Calu3 (cell line): ENCODE measurements around the gene PLD4. TPM values are rescaled to one million over a fixed set of nuclear protein-coding genes. Genes with fewer than 3 reads are reported as not detected.

Source experiments
- BruUV-seq: library from RNA; stranded (reverse); fragments of 400-500 nt; replicated peaks from 2 replicates; lab custom pipeline; 2021; lab: Mats Ljungman, UMichigan
- CTCF ChIA-PET: fragments of 300-600 bp; sonication (Branson Sonifier 250); formaldehyde crosslinking; loops from one replicate; lab custom pipeline; 2022; ENCODE audit warnings: antibody characterized with exemption; lab: Charles Lee
- DNase-seq: peaks from one replicate; pipeline ENCODE4 v3.0.0; 2022
- H3K27ac Mint-ChIP-seq: one replicate; pipeline ENCODE4 v1.8.0; 2022; ENCODE audit warnings: mixed read lengths; ENCODE audit not compliant: unreplicated experiment
- H3K27me3 Mint-ChIP-seq: one replicate; pipeline ENCODE4 v1.8.0; 2022; ENCODE audit warnings: mixed read lengths; ENCODE audit not compliant: unreplicated experiment
- H3K36me3 Mint-ChIP-seq: one replicate; pipeline ENCODE4 v1.8.0; 2022; ENCODE audit warnings: mild to moderate bottlenecking, moderate library complexity, mixed read lengths; ENCODE audit not compliant: insufficient read depth, unreplicated experiment
- H3K4me1 Mint-ChIP-seq: one replicate; pipeline ENCODE4 v1.8.0; 2022; ENCODE audit warnings: mild to moderate bottlenecking, low read depth, mixed read lengths; ENCODE audit not compliant: unreplicated experiment
- H3K4me3 Mint-ChIP-seq: one replicate; pipeline ENCODE4 v1.8.0; 2022; ENCODE audit warnings: mild to moderate bottlenecking, low read depth, moderate library complexity, mixed read lengths; ENCODE audit not compliant: unreplicated experiment
- H3K9me3 Mint-ChIP-seq: one replicate; pipeline ENCODE4 v1.8.0; 2022; ENCODE audit warnings: low read depth, mixed read lengths; ENCODE audit not compliant: unreplicated experiment
- intact Hi-C: fragments of 100-400 bp; cut with micrococcal nuclease; formaldehyde crosslinking; loops from one replicate; pipeline ENCODE4 v1.10.0; 2022; ENCODE audit not compliant: unreplicated experiment
- total RNA-seq: library from RNA; stranded (reverse); gene quantifications from 2 replicates; pipeline ENCODE4 v1.2.3, GENCODE V29; 2022
- TF ChIP-seq, protein P1 (sequence below): fragments of 200-600 bp; IDR thresholded peaks from one replicate; pipeline ENCODE4 v1.8.0; 2022; ENCODE audit warnings: antibody characterized with exemption; ENCODE audit not compliant: unreplicated experiment

PLD4 gene
- total RNA-seq, 1 experiment from 2014 or later: 0.09 TPM

DNA sequence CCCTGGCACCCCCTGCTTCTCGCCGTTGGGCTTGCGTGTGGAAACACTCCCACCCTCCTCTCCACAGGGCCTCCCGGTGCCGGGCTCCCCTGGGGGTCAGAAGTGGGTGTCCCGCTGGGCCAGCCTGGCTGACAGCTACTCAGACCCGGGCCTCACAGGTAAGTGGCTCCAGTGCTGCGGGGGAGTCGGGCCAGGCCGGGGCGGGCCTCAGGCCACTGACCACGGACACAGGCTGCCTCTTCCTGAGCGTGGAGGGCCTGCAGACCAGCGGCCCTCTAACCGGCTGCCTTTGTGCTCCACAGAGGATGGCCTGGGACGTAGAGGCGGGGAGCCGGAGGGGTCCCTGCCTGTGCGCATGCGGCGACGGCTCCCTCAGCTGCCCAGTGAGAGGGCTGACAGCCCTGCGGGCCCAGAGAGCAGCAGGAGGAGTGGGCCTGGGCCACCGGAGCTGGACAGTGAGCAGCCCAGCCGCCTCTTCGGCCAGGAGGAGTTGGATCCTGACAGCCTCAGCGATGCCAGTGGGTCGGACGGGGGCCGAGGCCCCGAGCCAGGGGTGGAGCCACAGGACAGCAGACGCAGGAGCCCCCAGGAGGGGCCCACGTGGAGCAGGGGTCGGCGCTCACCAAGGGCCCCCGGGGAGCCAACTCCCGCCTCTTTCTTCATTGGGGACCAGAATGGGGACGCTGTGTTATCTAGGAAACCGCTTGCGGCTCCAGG is 38.5 kb upstream of the PLD4 start:
- H3K4me3 Mint-ChIP-seq: no peak overlapping the region
- intact Hi-C loops: no loop called here
- no TSS peak for BruUV-seq
- H3K27me3 Mint-ChIP-seq: no peaks in the 10 kb centered on the region
- H3K36me3 Mint-ChIP-seq: peaks cover 24% of the 10 kb centered on the region
- no peaks in the 10 kb centered on the region for H3K4me1 Mint-ChIP-seq
- TF ChIP-seq, protein P1, sequence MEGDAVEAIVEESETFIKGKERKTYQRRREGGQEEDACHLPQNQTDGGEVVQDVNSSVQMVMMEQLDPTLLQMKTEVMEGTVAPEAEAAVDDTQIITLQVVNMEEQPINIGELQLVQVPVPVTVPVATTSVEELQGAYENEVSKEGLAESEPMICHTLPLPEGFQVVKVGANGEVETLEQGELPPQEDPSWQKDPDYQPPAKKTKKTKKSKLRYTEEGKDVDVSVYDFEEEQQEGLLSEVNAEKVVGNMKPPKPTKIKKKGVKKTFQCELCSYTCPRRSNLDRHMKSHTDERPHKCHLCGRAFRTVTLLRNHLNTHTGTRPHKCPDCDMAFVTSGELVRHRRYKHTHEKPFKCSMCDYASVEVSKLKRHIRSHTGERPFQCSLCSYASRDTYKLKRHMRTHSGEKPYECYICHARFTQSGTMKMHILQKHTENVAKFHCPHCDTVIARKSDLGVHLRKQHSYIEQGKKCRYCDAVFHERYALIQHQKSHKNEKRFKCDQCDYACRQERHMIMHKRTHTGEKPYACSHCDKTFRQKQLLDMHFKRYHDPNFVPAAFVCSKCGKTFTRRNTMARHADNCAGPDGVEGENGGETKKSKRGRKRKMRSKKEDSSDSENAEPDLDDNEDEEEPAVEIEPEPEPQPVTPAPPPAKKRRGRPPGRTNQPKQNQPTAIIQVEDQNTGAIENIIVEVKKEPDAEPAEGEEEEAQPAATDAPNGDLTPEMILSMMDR: no peak
- H3K27ac Mint-ChIP-seq: no peak overlapping the region
- no peaks in the 10 kb centered on the region for H3K9me3 Mint-ChIP-seq
- CTCF ChIA-PET: no interaction called here
- no peak for DNase-seq

DNA sequence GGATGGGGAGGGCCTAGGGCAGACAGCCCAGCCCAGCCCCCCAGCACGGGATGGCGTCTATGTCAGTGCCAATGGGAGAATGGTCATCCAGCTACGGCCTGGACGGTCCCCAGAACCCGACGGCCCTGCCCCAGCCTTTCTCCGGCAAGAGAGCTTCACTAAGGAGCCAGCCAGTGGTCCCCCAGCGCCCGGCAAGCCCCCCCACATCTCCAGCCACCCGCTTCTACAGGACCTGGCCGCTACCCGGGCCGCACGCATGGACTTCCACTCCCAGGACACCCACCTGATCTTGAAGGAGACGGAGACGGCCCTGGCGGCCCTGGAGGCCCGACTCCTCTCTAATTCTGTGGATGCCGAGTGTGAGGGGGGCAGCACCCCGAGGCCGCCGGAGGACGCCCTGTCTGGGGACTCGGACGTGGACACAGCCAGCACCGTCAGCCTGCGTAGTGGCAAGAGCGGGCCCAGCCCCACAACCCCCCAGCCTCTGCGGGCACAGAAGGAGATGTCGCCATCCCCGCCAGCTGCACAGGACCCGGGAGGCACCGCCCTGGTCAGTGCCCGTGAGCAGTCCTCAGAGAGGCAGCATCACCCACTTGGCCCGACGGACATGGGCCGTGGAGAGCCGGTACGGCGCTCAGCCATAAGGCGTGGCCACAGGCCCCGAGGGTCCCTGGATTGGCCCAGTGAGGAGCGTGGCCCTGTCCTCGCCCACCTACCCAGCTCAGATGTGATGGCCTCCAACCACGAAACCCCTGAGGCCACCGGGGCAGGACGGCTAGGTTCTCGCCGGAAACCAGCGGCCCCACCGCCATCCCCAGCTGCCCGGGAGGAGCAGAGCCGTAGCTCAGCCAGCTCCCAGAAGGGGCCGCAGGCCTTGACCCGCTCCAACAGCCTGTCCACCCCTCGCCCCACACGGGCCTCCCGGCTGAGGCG is 37.7 kb upstream of the PLD4 start:
- TSS peak; percentile 65 for BruUV-seq
- TF ChIP-seq, protein P1: no peak
- CTCF ChIA-PET: no interaction called here
- no peak for DNase-seq
- peaks cover 25% of the 10 kb centered on the region for H3K36me3 Mint-ChIP-seq
- no peak overlapping the region for H3K4me3 Mint-ChIP-seq
- no peaks in the 10 kb centered on the region for H3K4me1 Mint-ChIP-seq
- no peaks in the 10 kb centered on the region for H3K9me3 Mint-ChIP-seq
- H3K27ac Mint-ChIP-seq: no peak overlapping the region
- intact Hi-C loops: no loop called here
- no peaks in the 10 kb centered on the region for H3K27me3 Mint-ChIP-seq

DNA sequence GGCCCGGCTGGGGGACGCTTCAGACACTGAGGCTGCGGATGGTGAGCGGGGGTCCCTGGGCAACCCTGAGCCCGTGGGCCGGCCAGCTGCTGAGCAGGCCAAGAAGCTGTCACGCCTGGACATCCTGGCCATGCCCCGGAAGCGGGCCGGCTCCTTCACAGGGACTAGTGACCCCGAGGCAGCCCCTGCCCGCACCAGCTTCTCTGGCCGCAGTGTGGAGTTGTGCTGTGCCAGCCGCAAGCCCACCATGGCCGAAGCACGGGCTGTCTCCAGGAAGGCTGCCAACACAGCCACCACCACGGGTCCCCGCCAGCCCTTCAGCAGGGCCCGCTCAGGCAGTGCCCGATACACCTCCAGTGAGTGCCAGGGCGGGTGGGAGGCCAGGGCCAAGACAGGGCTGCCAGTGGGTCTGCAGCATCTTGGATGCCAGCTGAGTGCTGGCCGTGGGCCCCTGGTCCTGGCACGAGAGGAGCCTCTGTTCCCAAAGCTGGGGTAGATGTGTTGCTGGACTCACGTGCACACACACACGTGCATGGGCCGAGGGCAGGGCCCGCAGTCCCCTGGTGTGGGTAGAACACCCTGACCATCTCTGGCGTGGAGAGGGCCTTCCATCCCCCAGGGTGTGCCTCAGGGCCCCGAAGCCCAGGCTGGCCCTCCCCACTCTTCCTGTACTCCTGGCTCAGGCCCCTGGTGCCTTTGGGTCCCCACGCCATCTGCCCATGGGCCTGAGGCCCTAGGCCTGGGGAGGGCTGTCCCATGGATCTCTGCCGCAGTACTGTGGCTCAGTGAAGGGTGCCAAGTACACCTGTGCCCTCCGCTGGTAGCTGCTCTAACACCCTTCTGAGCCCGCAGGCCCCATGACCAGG is 36.8 kb upstream of the PLD4 start:
- no TSS peak for BruUV-seq
- TF ChIP-seq, protein P1: no peak
- Mint-ChIP-seq H3K27me3 (no peaks in the 10 kb centered on the region), H3K36me3 (peaks cover 20% of the 10 kb centered on the region), H3K9me3 (no peaks in the 10 kb centered on the region), H3K4me1 (no peaks in the 10 kb centered on the region), H3K27ac (no peak overlapping the region), H3K4me3 (no peak overlapping the region)
- intact Hi-C loops: no loop called here
- CTCF ChIA-PET: no interaction called here
- no peak for DNase-seq
